ENCODE measurements around the gene TMEM183A.

DNA sequence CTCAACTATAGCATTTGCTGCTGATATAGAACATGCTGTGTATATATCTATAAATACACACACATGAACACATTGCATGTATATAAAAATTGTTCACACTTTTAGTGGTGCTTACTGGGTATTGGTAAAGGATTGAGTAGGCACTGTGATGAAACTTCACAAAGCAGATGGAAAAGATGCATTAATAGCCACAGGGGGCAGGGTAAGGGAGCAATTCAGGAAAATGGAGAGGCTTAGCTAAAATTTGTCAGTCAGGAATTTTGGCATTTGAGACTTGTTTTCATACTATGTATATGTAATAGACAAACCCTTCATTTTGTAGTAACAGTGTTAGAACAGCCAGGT is 18.5 kb downstream of the TMEM183A start:
- TF ChIP-seq, protein P1, sequence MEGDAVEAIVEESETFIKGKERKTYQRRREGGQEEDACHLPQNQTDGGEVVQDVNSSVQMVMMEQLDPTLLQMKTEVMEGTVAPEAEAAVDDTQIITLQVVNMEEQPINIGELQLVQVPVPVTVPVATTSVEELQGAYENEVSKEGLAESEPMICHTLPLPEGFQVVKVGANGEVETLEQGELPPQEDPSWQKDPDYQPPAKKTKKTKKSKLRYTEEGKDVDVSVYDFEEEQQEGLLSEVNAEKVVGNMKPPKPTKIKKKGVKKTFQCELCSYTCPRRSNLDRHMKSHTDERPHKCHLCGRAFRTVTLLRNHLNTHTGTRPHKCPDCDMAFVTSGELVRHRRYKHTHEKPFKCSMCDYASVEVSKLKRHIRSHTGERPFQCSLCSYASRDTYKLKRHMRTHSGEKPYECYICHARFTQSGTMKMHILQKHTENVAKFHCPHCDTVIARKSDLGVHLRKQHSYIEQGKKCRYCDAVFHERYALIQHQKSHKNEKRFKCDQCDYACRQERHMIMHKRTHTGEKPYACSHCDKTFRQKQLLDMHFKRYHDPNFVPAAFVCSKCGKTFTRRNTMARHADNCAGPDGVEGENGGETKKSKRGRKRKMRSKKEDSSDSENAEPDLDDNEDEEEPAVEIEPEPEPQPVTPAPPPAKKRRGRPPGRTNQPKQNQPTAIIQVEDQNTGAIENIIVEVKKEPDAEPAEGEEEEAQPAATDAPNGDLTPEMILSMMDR (IDR thresholded peaks at IDR 0.05): no peak
- no peak for TF ChIP-seq POLR2A (IDR thresholded peaks at IDR 0.05)
- TF ChIP-seq EP300 (IDR thresholded peaks at IDR 0.05): no peak

Data from ovary (tissue), 3 donors.